Upper lobe of left lung (tissue), 4 donors: ENCODE measurements around the gene WBP1L.

Source experiments
- POLR2AphosphoS5 ChIP-seq, 2 donors: sonication (generic); formaldehyde crosslinking; IDR thresholded peaks; one replicate each; pipeline ENCODE4 v1.5.1; 2017; ENCODE audit warnings: antibody characterized with exemption in 2 of 2
- TF ChIP-seq, protein P1 (sequence below), 6 experiments: fragments of 450-650 bp in 4 of 6; fragments of 200-600 bp in 2 of 6; sonication (generic) in 2 of 6; IDR thresholded peaks; one replicate each; pipeline ENCODE4 v1.5.1; 2016 to 2019; ENCODE audit warnings: antibody characterized with exemption in 6 of 6

DNA sequence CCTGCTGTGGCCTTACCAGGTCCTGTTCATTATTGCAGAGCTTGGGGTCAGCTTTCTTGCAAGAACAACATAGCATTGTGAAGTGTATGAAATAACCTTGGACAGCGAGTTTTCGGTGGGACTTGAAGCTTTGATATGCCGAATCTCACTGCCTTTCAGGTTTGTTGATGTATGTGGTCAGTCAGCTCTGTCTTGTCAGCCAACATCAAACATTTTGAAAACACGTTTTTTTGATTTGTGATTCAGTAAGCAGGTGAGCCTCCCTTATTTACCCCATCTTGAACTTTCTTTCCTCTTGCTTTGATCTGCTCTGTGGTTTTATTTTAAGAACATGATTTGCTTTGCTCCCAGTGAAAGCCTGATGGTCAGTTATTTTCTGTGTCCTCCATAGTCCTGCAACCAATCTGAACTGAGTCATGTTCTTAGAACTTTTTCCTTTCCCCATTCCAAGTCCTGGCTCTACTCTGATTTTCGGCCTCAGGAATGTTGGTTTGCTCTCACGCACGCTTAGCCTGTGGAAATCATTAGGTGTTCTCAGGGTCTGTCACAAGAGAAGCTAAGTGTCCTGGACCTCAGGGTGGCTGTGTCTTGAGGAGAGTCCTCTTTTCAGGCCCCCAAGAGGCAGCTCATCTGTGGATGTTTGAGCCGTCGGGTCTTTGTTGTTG, 8.7 kb downstream of the WBP1L start:
- TF ChIP-seq, protein P1, sequence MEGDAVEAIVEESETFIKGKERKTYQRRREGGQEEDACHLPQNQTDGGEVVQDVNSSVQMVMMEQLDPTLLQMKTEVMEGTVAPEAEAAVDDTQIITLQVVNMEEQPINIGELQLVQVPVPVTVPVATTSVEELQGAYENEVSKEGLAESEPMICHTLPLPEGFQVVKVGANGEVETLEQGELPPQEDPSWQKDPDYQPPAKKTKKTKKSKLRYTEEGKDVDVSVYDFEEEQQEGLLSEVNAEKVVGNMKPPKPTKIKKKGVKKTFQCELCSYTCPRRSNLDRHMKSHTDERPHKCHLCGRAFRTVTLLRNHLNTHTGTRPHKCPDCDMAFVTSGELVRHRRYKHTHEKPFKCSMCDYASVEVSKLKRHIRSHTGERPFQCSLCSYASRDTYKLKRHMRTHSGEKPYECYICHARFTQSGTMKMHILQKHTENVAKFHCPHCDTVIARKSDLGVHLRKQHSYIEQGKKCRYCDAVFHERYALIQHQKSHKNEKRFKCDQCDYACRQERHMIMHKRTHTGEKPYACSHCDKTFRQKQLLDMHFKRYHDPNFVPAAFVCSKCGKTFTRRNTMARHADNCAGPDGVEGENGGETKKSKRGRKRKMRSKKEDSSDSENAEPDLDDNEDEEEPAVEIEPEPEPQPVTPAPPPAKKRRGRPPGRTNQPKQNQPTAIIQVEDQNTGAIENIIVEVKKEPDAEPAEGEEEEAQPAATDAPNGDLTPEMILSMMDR (IDR thresholded peaks at IDR 0.05): no peak
- TF ChIP-seq POLR2AphosphoS5 (IDR thresholded peaks at IDR 0.05): no peak
